A673 (cell line): ENCODE data around the gene USH1C. TPM values are rescaled to one million over a fixed set of nuclear protein-coding genes. Genes with fewer than 3 reads are reported as not detected.

Experiments used
- BruUV-seq: library from RNA; stranded (reverse); fragments of 400-500 nt; replicated peaks from 2 replicates; lab custom pipeline; 2021; lab: Mats Ljungman, UMichigan
- CTCF ChIA-PET: fragments of 300-600 bp; sonication (Branson Sonifier 250); formaldehyde crosslinking; loops from one replicate; lab custom pipeline; 2022; ENCODE audit warnings: antibody characterized with exemption; lab: Charles Lee
- POLR2A ChIA-PET: fragments of 300-600 bp; sonication (Branson Sonifier 250); formaldehyde crosslinking; loops from one replicate; lab custom pipeline; 2022; ENCODE audit warnings: antibody characterized with exemption; ENCODE audit not compliant: low non-redundant PET; lab: Charles Lee
- DNase-seq: peaks from one replicate; pipeline ENCODE4 v3.0.0-alpha.2; 2015; ENCODE audit warnings: low spot score
- H3K27ac ChIP-seq: fragments of 200-600 bp; sonication (generic); 2 replicates; pipeline ENCODE4 v1.5.1; 2016; ENCODE audit warnings: mixed run types, low read depth, mild to moderate bottlenecking, mixed read lengths, antibody characterized with exemption, low read length; ENCODE audit not compliant: poor library complexity, severe bottlenecking
- H3K27me3 ChIP-seq: fragments of 200-600 bp; sonication (generic); replicated peaks from 2 replicates; pipeline ENCODE4 v1.6.1; 2017; ENCODE audit warnings: mixed run types, low read depth, mild to moderate bottlenecking, mixed read lengths, antibody characterized with exemption, low read length; ENCODE audit not compliant: insufficient read depth, poor library complexity
- H3K36me3 ChIP-seq: fragments of 200-600 bp; sonication (generic); 2 replicates; pipeline ENCODE4 v1.6.1; 2016; ENCODE audit warnings: mixed run types, mild to moderate bottlenecking, mixed read lengths, antibody characterized with exemption, low read length; ENCODE audit not compliant: insufficient read depth, poor library complexity, severe bottlenecking
- H3K4me1 ChIP-seq: fragments of 200-600 bp; sonication (generic); 2 replicates; pipeline ENCODE4 v1.6.1; 2017; ENCODE audit warnings: mixed run types, mild to moderate bottlenecking, mixed read lengths, antibody characterized with exemption, low read length; ENCODE audit not compliant: insufficient read depth, poor library complexity, severe bottlenecking
- H3K4me3 ChIP-seq: fragments of 200-600 bp; sonication (generic); 2 replicates; pipeline ENCODE4 v1.5.1; 2016; ENCODE audit warnings: low read depth, mixed run types, mild to moderate bottlenecking, mixed read lengths, low read length; ENCODE audit not compliant: poor library complexity, severe bottlenecking
- H3K9me3 ChIP-seq: fragments of 200-600 bp; sonication (generic); 2 replicates; pipeline ENCODE4 v1.6.1; 2016; ENCODE audit warnings: mixed run types, low read depth, mild to moderate bottlenecking, mixed read lengths, antibody characterized with exemption, low read length; ENCODE audit not compliant: poor library complexity, severe bottlenecking
- EZH2 ChIP-seq: fragments of 200-600 bp; sonication (generic); IDR thresholded peaks from 2 replicates; pipeline ENCODE4 v1.6.1; 2017; ENCODE audit warnings: borderline replicate concordance, low read depth, mild to moderate bottlenecking, mixed read lengths, antibody characterized with exemption, low read length; ENCODE audit not compliant: poor library complexity, severe bottlenecking
- intact Hi-C: fragments of 100-400 bp; cut with micrococcal nuclease; formaldehyde crosslinking; loops from one replicate; pipeline ENCODE4 v1.10.0; 2022; ENCODE audit not compliant: unreplicated experiment
- total RNA-seq: library from RNA; stranded (reverse); gene quantifications from 2 replicates; pipeline ENCODE4 v1.2.3, GENCODE V29; 2021
- TF ChIP-seq, protein P1 (sequence below): fragments of 300-800, 200-600 bp; sonication (generic); conservative IDR thresholded peaks from 2 replicates; pipeline ENCODE4 v1.5.1; 2017; ENCODE audit warnings: low read depth, mild to moderate bottlenecking, antibody characterized with exemption, low read length, moderate library complexity, mixed read lengths

The USH1C gene
- total RNA-seq, 1 experiment from 2014 or later: not detected

DNA sequence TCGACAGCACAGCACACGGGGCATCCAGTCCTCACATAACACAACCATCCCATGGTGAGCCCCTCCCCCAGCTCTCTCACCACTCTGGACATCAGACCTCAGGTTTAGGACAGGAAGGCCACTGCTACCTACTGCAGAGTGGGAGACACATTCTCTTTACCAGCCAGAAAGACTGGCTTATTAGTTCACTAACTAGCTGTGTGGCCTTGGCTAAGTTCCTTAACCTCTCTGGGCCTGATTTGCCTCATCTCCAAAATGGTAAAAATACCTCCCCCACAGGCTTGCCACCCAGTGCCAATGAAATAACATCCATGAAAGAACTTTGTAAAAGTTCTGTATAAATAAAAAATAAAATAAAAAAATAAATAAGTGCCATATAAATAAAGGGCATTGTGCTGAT is 32.1 kb downstream of the USH1C start:
- POLR2A ChIA-PET: no interaction called here
- Histone ChIP-seq H3K27ac (no peak overlapping the region), H3K36me3 (no peaks in the 10 kb centered on the region), H3K4me3 (no peak overlapping the region), H3K4me1 (no peaks in the 10 kb centered on the region), H3K9me3 (no peaks in the 10 kb centered on the region), H3K27me3 (no peaks in the 10 kb centered on the region)
- intact Hi-C loops: no loop called here
- BruUV-seq: no TSS peak
- TF ChIP-seq, protein P1, sequence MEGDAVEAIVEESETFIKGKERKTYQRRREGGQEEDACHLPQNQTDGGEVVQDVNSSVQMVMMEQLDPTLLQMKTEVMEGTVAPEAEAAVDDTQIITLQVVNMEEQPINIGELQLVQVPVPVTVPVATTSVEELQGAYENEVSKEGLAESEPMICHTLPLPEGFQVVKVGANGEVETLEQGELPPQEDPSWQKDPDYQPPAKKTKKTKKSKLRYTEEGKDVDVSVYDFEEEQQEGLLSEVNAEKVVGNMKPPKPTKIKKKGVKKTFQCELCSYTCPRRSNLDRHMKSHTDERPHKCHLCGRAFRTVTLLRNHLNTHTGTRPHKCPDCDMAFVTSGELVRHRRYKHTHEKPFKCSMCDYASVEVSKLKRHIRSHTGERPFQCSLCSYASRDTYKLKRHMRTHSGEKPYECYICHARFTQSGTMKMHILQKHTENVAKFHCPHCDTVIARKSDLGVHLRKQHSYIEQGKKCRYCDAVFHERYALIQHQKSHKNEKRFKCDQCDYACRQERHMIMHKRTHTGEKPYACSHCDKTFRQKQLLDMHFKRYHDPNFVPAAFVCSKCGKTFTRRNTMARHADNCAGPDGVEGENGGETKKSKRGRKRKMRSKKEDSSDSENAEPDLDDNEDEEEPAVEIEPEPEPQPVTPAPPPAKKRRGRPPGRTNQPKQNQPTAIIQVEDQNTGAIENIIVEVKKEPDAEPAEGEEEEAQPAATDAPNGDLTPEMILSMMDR: no peak
- TF ChIP-seq EZH2: no peak
- no peak for DNase-seq
- CTCF ChIA-PET: no interaction called here

- no peaks in the 10 kb centered on the region for H3K4me1 ChIP-seq
- ChIA-PET POLR2A (no interaction called here), CTCF (no interaction called here)
- H3K4me3 ChIP-seq: no peak overlapping the region
- TF ChIP-seq, protein P1: no peak
- no peak for TF ChIP-seq EZH2
- BruUV-seq: no TSS peak
- no peak for DNase-seq
- no peaks in the 10 kb centered on the region for H3K36me3 ChIP-seq
- H3K27ac ChIP-seq: no peak overlapping the region
- no peaks in the 10 kb centered on the region for H3K9me3 ChIP-seq
- no peaks in the 10 kb centered on the region for H3K27me3 ChIP-seq
- intact Hi-C loops: no loop called here
Observed at GRCh38 chr11:17511571-17511970, 32.6 kb downstream of the USH1C start.

DNA sequence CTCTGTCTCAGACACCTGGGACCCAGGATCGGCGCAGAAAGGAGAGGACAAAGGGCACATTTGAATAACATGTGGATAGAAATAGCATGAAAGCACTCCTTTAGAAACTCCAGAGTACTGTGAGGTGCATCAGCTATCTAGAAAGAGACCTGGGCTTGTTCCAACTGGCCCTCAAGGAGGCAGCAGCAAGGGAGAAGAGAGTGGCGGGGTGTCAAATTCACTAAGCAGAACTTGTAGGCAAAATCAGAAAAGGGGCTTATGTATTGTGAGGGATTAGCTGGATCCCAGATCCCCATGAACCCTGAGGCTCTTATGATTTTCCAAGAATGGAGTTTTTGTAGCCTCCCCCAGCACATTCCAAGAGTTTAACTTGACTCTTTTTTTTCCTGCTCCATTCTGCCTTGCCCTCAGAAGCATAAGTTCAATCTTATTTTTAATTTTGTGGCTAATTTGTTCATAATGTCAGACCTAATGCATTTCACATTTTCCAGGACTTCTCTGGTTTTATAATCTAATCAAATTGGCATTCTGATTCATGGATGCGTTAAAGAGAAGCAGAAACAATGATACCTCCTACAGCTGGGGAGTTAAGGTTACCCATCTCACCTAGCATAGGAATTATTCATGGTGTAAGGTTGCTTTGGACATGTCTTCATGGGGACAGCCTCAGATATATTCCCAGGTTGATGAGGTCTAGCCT is 33.6 kb downstream of the USH1C start:
- no peaks in the 10 kb centered on the region for H3K4me1 ChIP-seq
- no peak for DNase-seq
- ChIA-PET POLR2A (no interaction called here), CTCF (no interaction called here)
- no peaks in the 10 kb centered on the region for H3K36me3 ChIP-seq
- no peak overlapping the region for H3K27ac ChIP-seq
- no peak for TF ChIP-seq EZH2
- TF ChIP-seq, protein P1: no peak
- BruUV-seq: no TSS peak
- intact Hi-C loops: no loop called here
- no peak overlapping the region for H3K4me3 ChIP-seq
- H3K27me3 ChIP-seq: no peaks in the 10 kb centered on the region
- H3K9me3 ChIP-seq: no peaks in the 10 kb centered on the region
